HG02571 (cell line): Measurements from ENCODE around the gene APLN.

Experiments
- ATAC-seq: cut with Tn5 transposase; IDR thresholded peaks from one replicate; pipeline ENCODE4 v1.9.1; 2021; ENCODE audit warnings: mild to moderate bottlenecking, moderate library complexity; ENCODE audit not compliant: unreplicated experiment

APLN gene

GRCh38 chrX:129642641-129643040, 12.1 kb downstream of the APLN start:
- no peak for ATAC-seq

GRCh38 chrX:129641941-129642340, 12.8 kb downstream of the APLN start:
- ATAC-seq = no peak

- no peak for ATAC-seq
Observed at GRCh38 chrX:129641469-129641868, 13.3 kb downstream of the APLN start.

GRCh38 chrX:129640737-129641136, 14.0 kb downstream of the APLN start:
- no peak for ATAC-seq

- no peak for ATAC-seq
Observed at GRCh38 chrX:129638917-129639316, 15.8 kb downstream of the APLN start.

- no peak for ATAC-seq
Observed at GRCh38 chrX:129637217-129638109, 17.3 kb downstream of the APLN start.

- no peak for ATAC-seq
Observed at GRCh38 chrX:129636175-129636681, 18.5 kb downstream of the APLN start.

- ATAC-seq = no peak
Observed at GRCh38 chrX:129634541-129634940, 20.2 kb downstream of the APLN start.

GRCh38 chrX:129632443-129632842, 22.3 kb downstream of the APLN start:
- ATAC-seq = no peak

GRCh38 chrX:129631849-129632248, 22.9 kb downstream of the APLN start:
- no peak for ATAC-seq

GRCh38 chrX:129629837-129630236, 24.9 kb downstream of the APLN start:
- no peak for ATAC-seq

GRCh38 chrX:129626026-129626425, 28.7 kb downstream of the APLN start:
- no peak for ATAC-seq

GRCh38 chrX:129622757-129623301, 31.9 kb downstream of the APLN start:
- ATAC-seq = no peak

GRCh38 chrX:129618997-129619396, 35.8 kb downstream of the APLN start:
- no peak for ATAC-seq

GRCh38 chrX:129617420-129617819, 37.3 kb downstream of the APLN start:
- no peak for ATAC-seq

GRCh38 chrX:129614481-129615255, 40.1 kb downstream of the APLN start:
- no peak for ATAC-seq

- ATAC-seq = no peak
Observed at GRCh38 chrX:129613596-129613995, 41.2 kb downstream of the APLN start.

GRCh38 chrX:129612396-129612795, 42.4 kb downstream of the APLN start:
- ATAC-seq = no peak

GRCh38 chrX:129609395-129609794, 45.4 kb downstream of the APLN start:
- ATAC-seq = no peak

- no peak for ATAC-seq
Observed at GRCh38 chrX:129608496-129608895, 46.3 kb downstream of the APLN start.

GRCh38 chrX:129606918-129607317, 47.8 kb downstream of the APLN start:
- ATAC-seq = no peak
